ENCODE results near the gene DNAJC4.

The DNAJC4 gene

DNA sequence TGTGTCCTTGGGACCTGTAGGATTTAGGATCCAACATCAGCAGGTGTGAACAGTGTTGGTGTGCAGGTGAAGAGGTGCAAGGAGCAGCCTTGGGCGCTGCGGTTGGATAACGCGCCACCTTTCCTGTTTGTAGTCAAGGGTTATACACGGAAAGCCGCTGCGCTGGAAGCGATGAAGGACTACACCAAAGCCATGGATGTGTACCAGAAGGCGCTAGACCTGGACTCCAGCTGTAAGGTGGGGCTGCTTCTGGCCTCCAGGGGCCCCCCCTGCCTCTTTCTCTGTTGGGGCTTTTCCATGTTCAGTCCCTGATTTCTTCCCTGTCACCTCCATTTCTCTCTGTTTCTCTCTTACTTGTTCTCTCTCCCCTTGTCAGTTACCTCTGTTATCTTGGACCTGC lies 27.4 kb upstream of the DNAJC4 start:
- in situ Hi-C loops (cut with MboI; ENCODE audit: low sequenced_read_pairs, unreplicated experiment): no loop called here
- no peak for DNase-seq (ENCODE audit: low spot score)
- TF ChIP-seq, protein P1, sequence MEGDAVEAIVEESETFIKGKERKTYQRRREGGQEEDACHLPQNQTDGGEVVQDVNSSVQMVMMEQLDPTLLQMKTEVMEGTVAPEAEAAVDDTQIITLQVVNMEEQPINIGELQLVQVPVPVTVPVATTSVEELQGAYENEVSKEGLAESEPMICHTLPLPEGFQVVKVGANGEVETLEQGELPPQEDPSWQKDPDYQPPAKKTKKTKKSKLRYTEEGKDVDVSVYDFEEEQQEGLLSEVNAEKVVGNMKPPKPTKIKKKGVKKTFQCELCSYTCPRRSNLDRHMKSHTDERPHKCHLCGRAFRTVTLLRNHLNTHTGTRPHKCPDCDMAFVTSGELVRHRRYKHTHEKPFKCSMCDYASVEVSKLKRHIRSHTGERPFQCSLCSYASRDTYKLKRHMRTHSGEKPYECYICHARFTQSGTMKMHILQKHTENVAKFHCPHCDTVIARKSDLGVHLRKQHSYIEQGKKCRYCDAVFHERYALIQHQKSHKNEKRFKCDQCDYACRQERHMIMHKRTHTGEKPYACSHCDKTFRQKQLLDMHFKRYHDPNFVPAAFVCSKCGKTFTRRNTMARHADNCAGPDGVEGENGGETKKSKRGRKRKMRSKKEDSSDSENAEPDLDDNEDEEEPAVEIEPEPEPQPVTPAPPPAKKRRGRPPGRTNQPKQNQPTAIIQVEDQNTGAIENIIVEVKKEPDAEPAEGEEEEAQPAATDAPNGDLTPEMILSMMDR (IDR thresholded peaks at IDR 0.05; ENCODE audit: borderline replicate concordance, control extremely low read depth, extremely low read depth, insufficient read depth, missing control alignments): no peak

DNA sequence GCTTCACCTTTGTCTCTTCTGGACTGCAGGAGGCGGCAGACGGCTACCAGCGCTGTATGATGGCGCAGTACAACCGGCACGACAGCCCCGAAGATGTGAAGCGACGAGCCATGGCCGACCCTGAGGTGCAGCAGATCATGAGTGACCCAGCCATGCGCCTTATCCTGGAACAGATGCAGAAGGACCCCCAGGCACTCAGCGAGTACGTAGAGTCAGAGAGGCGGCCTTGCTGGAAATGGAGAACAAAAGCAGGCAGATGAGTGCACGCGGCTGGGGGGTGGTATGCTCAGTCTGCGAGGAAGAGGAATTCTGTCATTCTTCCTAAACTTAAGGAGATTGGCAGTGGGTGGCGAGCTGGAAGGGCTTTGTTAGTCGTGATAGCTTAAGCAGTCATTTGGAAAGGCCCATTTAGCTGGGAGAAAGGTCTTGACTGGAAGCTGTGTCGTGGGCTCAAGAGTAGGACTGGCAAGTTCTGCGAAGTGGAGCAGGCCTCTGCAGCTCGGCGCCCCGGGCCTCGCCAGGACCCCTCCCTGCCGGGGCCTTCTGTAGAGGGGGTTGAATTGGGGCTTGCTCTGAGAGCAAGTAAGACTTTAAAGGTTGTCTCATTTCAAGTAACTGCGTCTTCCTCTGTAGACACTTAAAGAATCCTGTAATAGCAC lies 26.8 kb upstream of the DNAJC4 start:
- no peak for DNase-seq (ENCODE audit: low spot score)
- in situ Hi-C loops (cut with MboI; ENCODE audit: low sequenced_read_pairs, unreplicated experiment): no loop called here
- TF ChIP-seq, protein P1 (IDR thresholded peaks at IDR 0.05; ENCODE audit: borderline replicate concordance, control extremely low read depth, extremely low read depth, insufficient read depth, missing control alignments): no peak

DNA sequence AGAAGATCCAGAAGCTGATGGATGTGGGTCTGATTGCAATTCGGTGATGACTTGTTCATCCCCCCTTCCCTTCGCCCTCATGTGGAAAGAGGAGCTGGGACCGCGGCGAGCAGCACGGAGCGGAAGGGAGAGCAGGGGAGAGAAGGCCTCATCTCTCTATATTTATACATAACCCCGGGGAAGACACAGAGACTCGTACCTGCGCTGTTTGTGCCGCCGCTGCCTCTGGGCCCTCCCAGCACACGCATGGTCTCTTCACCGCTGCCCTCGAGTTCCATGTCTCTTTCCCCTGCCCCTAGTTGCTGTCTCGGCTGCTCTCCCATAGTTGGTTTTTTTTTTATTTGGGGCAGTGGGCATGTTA lies 26.3 kb upstream of the DNAJC4 start:
- in situ Hi-C loops (cut with MboI; ENCODE audit: low sequenced_read_pairs, unreplicated experiment): no loop called here
- no peak for DNase-seq (ENCODE audit: low spot score)
- TF ChIP-seq, protein P1 (IDR thresholded peaks at IDR 0.05; ENCODE audit: borderline replicate concordance, control extremely low read depth, extremely low read depth, insufficient read depth, missing control alignments): no peak

DNA sequence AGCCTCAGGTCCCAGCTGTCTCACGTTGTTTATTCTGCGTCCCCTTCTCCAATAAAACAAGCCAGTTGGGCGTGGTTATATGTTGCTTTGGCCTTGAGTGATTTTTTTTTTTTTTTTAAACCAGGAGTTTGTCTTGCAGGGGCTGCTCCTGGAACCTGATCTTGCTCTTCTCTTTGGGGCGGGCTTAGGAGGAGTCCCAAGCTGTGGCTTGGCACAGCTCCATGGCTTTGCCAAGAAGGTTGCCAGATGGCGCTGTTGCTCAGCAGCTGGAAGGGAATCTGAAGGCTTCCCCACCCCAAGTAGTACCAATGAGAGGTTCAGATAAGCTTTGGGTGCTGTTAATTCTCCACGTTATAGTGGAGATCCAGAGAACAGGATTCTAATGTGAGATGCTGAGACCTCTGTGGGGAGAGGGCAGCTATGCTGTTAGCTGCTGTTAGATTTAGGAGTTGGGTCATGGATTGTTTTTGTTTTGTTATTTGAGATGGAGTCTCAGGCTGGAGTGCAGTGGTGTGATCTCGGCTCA lies 25.8 kb upstream of the DNAJC4 start:
- in situ Hi-C loops (cut with MboI; ENCODE audit: low sequenced_read_pairs, unreplicated experiment): no loop called here
- TF ChIP-seq, protein P1 (IDR thresholded peaks at IDR 0.05; ENCODE audit: borderline replicate concordance, control extremely low read depth, extremely low read depth, insufficient read depth, missing control alignments): peak; percentile 50
- DNase-seq (ENCODE audit: low spot score): peak; percentile 86

DNA sequence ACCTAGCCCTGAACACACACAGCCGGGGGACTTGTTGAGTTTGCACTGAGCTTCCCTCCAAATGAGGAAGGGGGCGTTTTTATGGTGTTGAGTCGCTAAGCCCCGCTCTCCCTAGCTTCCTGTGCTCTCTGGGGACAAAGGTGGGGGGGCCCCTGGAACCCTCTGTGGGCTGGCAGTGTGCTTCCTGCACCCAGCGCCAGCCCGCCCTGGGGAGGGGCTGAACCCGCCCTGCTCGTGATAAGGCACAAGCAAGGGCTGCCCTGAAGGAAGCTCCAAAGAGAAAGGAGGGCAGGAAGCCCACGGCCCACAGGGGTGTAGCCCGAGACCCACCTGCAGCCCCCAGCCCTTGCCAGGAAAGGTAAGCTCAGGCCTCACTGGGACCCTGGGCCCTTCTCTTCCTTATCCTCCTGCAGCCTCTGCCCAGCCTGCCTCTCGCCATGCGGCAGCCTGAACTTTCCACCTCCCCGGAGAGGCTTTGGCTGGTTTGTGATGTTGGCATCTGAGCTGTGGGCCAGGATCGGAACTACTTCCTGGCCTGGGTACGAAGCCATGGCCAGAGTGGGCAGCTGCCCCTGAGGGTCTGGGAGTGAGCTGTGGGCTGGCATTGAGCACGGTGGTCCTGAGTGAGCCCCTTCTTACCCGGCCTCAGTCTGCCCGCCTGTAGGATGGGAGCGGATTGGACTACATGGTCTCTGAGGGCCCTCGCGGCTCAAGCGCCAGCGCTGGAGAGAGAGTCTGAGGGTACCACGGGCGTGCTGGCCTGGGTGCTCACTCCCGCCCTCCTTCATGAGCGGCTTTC lies 23.7 kb upstream of the DNAJC4 start, which contains the start of gene FERMT3:
FERMT3 (plus strand) TSS at position 265 of the 799 bp plus-strand sequence. CDS start 644 bp downstream, outside the sequence.
- in situ Hi-C loops (cut with MboI; ENCODE audit: low sequenced_read_pairs, unreplicated experiment): no loop called here
- DNase-seq (ENCODE audit: low spot score): peak; percentile 75

More for the DNA sequence above, 23.7 kb upstream of the DNAJC4 start, which contains the start of gene FERMT3:
- TF ChIP-seq, protein P1 (IDR thresholded peaks at IDR 0.05; ENCODE audit: borderline replicate concordance, control extremely low read depth, extremely low read depth, insufficient read depth, missing control alignments): no peak
